ENCODE measurements around the gene CREBRF.
A peak's percentile ranks its signal among the peaks of the same experiment; 100 is the strongest.
"Not testable (repeated sequence)": the region's sequence is repeated elsewhere in the genome, so short reads cannot be mapped to it uniquely, and the experiment has no call there.

CREBRF gene

GRCh38 chr5:173144200-173145176 is 88.3 kb downstream of the CREBRF start, which contains the start of gene BNIP1:
BNIP1 (plus strand) TSS chr5:173144531; CDS start chr5:173144546, 15 bp downstream.
- peaks cover 26% of the 10 kb centered on the region for H3K4me1 Mint-ChIP-seq (ENCODE audit: low read depth)
- peak within 1 kb of the TSS; percentile 97 for H3K27ac Mint-ChIP-seq
- H3K27me3 Mint-ChIP-seq = no peaks in the 10 kb centered on the region
- H3K4me3 Mint-ChIP-seq = peak within 1 kb of the TSS; percentile 98
- H3K36me3 Mint-ChIP-seq (ENCODE audit: low read depth) = peaks cover 16% of the 10 kb centered on the region
- H3K9me3 Mint-ChIP-seq = no peaks in the 10 kb centered on the region

GRCh38 chr5:173148354-173148753 is 92.2 kb downstream of the CREBRF start:
- H3K27ac Mint-ChIP-seq = no peak overlapping the region
- H3K9me3 Mint-ChIP-seq = no peaks in the 10 kb centered on the region
- no peak overlapping the region for H3K4me3 Mint-ChIP-seq
- peaks cover 35% of the 10 kb centered on the region for H3K36me3 Mint-ChIP-seq (ENCODE audit: low read depth)
- H3K27me3 Mint-ChIP-seq = no peaks in the 10 kb centered on the region
- H3K4me1 Mint-ChIP-seq (ENCODE audit: low read depth) = peaks cover 26% of the 10 kb centered on the region

- Mint-ChIP-seq H3K27ac (no peak overlapping the region), H3K9me3 (no peaks in the 10 kb centered on the region), H3K36me3 (ENCODE audit: low read depth) (peaks cover 60% of the 10 kb centered on the region), H3K27me3 (no peaks in the 10 kb centered on the region), H3K4me3 (no peak overlapping the region), H3K4me1 (ENCODE audit: low read depth) (no peaks in the 10 kb centered on the region)
These were observed 96.4 kb downstream of the CREBRF start for GRCh38 chr5:173152547-173152946.

- Mint-ChIP-seq H3K4me3 (no peak overlapping the region), H3K27ac (peak overlapping the region; percentile 47), H3K9me3 (no peaks in the 10 kb centered on the region), H3K4me1 (ENCODE audit: low read depth) (no peaks in the 10 kb centered on the region), H3K27me3 (no peaks in the 10 kb centered on the region), H3K36me3 (ENCODE audit: low read depth) (peaks cover 57% of the 10 kb centered on the region)
These were observed 97.7 kb downstream of the CREBRF start for GRCh38 chr5:173153842-173154241.

- H3K36me3 Mint-ChIP-seq (ENCODE audit: low read depth) = peaks cover 49% of the 10 kb centered on the region
- not testable (repeated sequence) for H3K27me3 Mint-ChIP-seq
These were observed 98.5 kb downstream of the CREBRF start for GRCh38 chr5:173154619-173155018.

GRCh38 chr5:173155912-173156311 is 99.8 kb downstream of the CREBRF start:
- Mint-ChIP-seq H3K4me3 (no peak overlapping the region), H3K36me3 (ENCODE audit: low read depth) (peaks cover 49% of the 10 kb centered on the region), H3K4me1 (ENCODE audit: low read depth) (no peaks in the 10 kb centered on the region), H3K27ac (no peak overlapping the region), H3K27me3 (no peaks in the 10 kb centered on the region), H3K9me3 (no peaks in the 10 kb centered on the region)

More at GRCh38 chr5:173154619-173155018, 98.5 kb downstream of the CREBRF start:
- not testable (repeated sequence) for H3K4me3 Mint-ChIP-seq; H3K27ac Mint-ChIP-seq; H3K9me3 Mint-ChIP-seq; H3K4me1 Mint-ChIP-seq (ENCODE audit: low read depth)

- H3K27me3 Mint-ChIP-seq = no peaks in the 10 kb centered on the region
- H3K36me3 Mint-ChIP-seq (ENCODE audit: low read depth) = peaks cover 54% of the 10 kb centered on the region
- no peaks in the 10 kb centered on the region for H3K9me3 Mint-ChIP-seq
- no peaks in the 10 kb centered on the region for H3K4me1 Mint-ChIP-seq (ENCODE audit: low read depth)
- H3K4me3 Mint-ChIP-seq = no peak overlapping the region
- no peak overlapping the region for H3K27ac Mint-ChIP-seq
These were observed 102.2 kb downstream of the CREBRF start for GRCh38 chr5:173158366-173158765.

GRCh38 chr5:173159256-173159655 is 103.1 kb downstream of the CREBRF start:
- no peaks in the 10 kb centered on the region for H3K4me1 Mint-ChIP-seq (ENCODE audit: low read depth)
- no peak overlapping the region for H3K27ac Mint-ChIP-seq
- H3K27me3 Mint-ChIP-seq = no peaks in the 10 kb centered on the region
- H3K4me3 Mint-ChIP-seq = no peak overlapping the region
- H3K9me3 Mint-ChIP-seq = no peaks in the 10 kb centered on the region
- H3K36me3 Mint-ChIP-seq (ENCODE audit: low read depth) = peaks cover 54% of the 10 kb centered on the region

GRCh38 chr5:173161148-173161547 is 105.0 kb downstream of the CREBRF start:
- H3K9me3 Mint-ChIP-seq = no peaks in the 10 kb centered on the region
- peaks cover 49% of the 10 kb centered on the region for H3K36me3 Mint-ChIP-seq (ENCODE audit: low read depth)
- no peak overlapping the region for H3K27ac Mint-ChIP-seq
- H3K27me3 Mint-ChIP-seq = no peaks in the 10 kb centered on the region
- no peaks in the 10 kb centered on the region for H3K4me1 Mint-ChIP-seq (ENCODE audit: low read depth)
- no peak overlapping the region for H3K4me3 Mint-ChIP-seq

GRCh38 chr5:173163219-173163618 is 107.1 kb downstream of the CREBRF start:
- H3K4me3 Mint-ChIP-seq = no peak overlapping the region
- no peaks in the 10 kb centered on the region for H3K9me3 Mint-ChIP-seq
- no peaks in the 10 kb centered on the region for H3K27me3 Mint-ChIP-seq
- H3K4me1 Mint-ChIP-seq (ENCODE audit: low read depth) = no peaks in the 10 kb centered on the region
- peaks cover 38% of the 10 kb centered on the region for H3K36me3 Mint-ChIP-seq (ENCODE audit: low read depth)
- no peak overlapping the region for H3K27ac Mint-ChIP-seq

- Mint-ChIP-seq H3K27me3 (no peaks in the 10 kb centered on the region), H3K9me3 (no peaks in the 10 kb centered on the region), H3K4me1 (ENCODE audit: low read depth) (no peaks in the 10 kb centered on the region), H3K4me3 (no peak overlapping the region), H3K36me3 (ENCODE audit: low read depth) (peaks cover 37% of the 10 kb centered on the region), H3K27ac (no peak overlapping the region)
These were observed 109.2 kb downstream of the CREBRF start for GRCh38 chr5:173165177-173166016.

- Mint-ChIP-seq H3K36me3 (ENCODE audit: low read depth) (no peaks in the 10 kb centered on the region), H3K27me3 (no peaks in the 10 kb centered on the region), H3K4me1 (ENCODE audit: low read depth) (no peaks in the 10 kb centered on the region), H3K27ac (no peak overlapping the region), H3K4me3 (no peak overlapping the region), H3K9me3 (peaks cover 3% of the 10 kb centered on the region)
These were observed 116.0 kb downstream of the CREBRF start for GRCh38 chr5:173172166-173172565.

GRCh38 chr5:173175523-173175922 is 119.4 kb downstream of the CREBRF start:
- H3K27me3 Mint-ChIP-seq = no peaks in the 10 kb centered on the region
- H3K4me3 Mint-ChIP-seq = no peak overlapping the region
- H3K27ac Mint-ChIP-seq = no peak overlapping the region
- H3K36me3 Mint-ChIP-seq (ENCODE audit: low read depth) = no peaks in the 10 kb centered on the region
- no peaks in the 10 kb centered on the region for H3K4me1 Mint-ChIP-seq (ENCODE audit: low read depth)
- H3K9me3 Mint-ChIP-seq = peaks cover 10% of the 10 kb centered on the region

- Mint-ChIP-seq H3K27me3 (no peaks in the 10 kb centered on the region), H3K27ac (no peak overlapping the region), H3K4me1 (ENCODE audit: low read depth) (no peaks in the 10 kb centered on the region), H3K4me3 (no peak overlapping the region), H3K9me3 (peaks cover 7% of the 10 kb centered on the region), H3K36me3 (ENCODE audit: low read depth) (no peaks in the 10 kb centered on the region)
These were observed 122.3 kb downstream of the CREBRF start for GRCh38 chr5:173178369-173178910.

GRCh38 chr5:173180331-173180730 is 124.2 kb downstream of the CREBRF start:
- Mint-ChIP-seq H3K27me3 (no peaks in the 10 kb centered on the region), H3K4me3 (no peak overlapping the region), H3K27ac (no peak overlapping the region), H3K9me3 (peaks cover 7% of the 10 kb centered on the region), H3K36me3 (ENCODE audit: low read depth) (no peaks in the 10 kb centered on the region), H3K4me1 (ENCODE audit: low read depth) (no peaks in the 10 kb centered on the region)

All from stimulated activated naive CD8-positive, alpha-beta T cell treated with anti-CD3 and anti-CD28 coated beads, Interleukin-15, Interleukin-2, amounts not matched to agents 100 ng/mL and 50 ng/mL, for 24 hours (primary cell).